Kidney (tissue), 14 donors: Measurements from ENCODE around the gene KCNQ1. TPM values are rescaled to one million over a fixed set of nuclear protein-coding genes. Genes with fewer than 3 reads are reported as not detected.

Source experiments
- DNase-seq, 5 donors: peaks; one replicate each; pipeline ENCODE4 v3.0.0-alpha.2; 2013 to 2020
- FAIRE-seq: peaks from 2 replicates; lab custom pipeline; 2012; peaks lifted over from hg19 to GRCh38; lab: Jason Lieb, UNC
- H3K27ac ChIP-seq, 2 donors: one replicate each; pipeline ENCODE4 v1.7.0; 2013; ENCODE audit warnings: low read depth in 2 of 2, low read length in 2 of 2, inconsistent platforms in 1 of 2
- H3K27me3 ChIP-seq: one replicate; pipeline ENCODE4 v1.7.1; 2013; ENCODE audit warnings: low read length, inconsistent platforms; ENCODE audit not compliant: control insufficient read depth, insufficient read depth
- H3K36me3 ChIP-seq, 3 donors: one replicate each; pipeline versions ENCODE4 v1.7.0 to v1.7.1; 2013; ENCODE audit warnings: low read length in 3 of 3, control low read depth in 1 of 3, inconsistent platforms in 1 of 3; ENCODE audit not compliant: insufficient read depth in 3 of 3, control insufficient read depth in 2 of 3
- H3K4me1 ChIP-seq, 3 donors: one replicate each; pipeline versions ENCODE4 v1.7.0 to v1.7.1; 2013; ENCODE audit warnings: low read length in 3 of 3, inconsistent platforms in 1 of 3, low read depth in 1 of 3; ENCODE audit not compliant: control insufficient read depth in 2 of 3, insufficient read depth in 2 of 3
- H3K4me3 ChIP-seq, 3 donors: one replicate each; pipeline versions ENCODE4 v1.7.0 to v1.8.1; 2013; ENCODE audit warnings: low read length in 3 of 3, control low read depth in 1 of 3, inconsistent platforms in 1 of 3
- H3K9ac ChIP-seq, 3 donors: one replicate each; pipeline versions ENCODE4 v1.7.0 to v1.7.1; 2013; ENCODE audit warnings: low read length in 3 of 3, control low read depth in 1 of 3, inconsistent platforms in 1 of 3
- H3K9me3 ChIP-seq, 3 donors: one replicate each; pipeline versions ENCODE4 v1.7.0 to v1.7.1; 2013; ENCODE audit warnings: low read length in 3 of 3, control low read depth in 1 of 3, inconsistent platforms in 1 of 3; ENCODE audit not compliant: control insufficient read depth in 2 of 3, insufficient read depth in 1 of 3
- intact Hi-C: fragments of 100-400 bp; cut with DNase I; formaldehyde crosslinking; loops from one replicate; pipeline ENCODE4 v1.11.1; 2022
- polyA plus RNA-seq: library from polyadenylated mRNA; stranded (reverse); fragments of 350-450 nt; fragmentation: Illumina TruSeq; extraction: RNeasy Lipid Tissue Mini Kit (QIAGEN cat#74804); gene quantifications from one replicate; pipeline ENCODE4 v1.2.3, GENCODE V29; 2014; ENCODE audit warnings: low read depth, low replicate concordance; ENCODE audit not compliant: insufficient read depth
- total RNA-seq: library from RNA; stranded (reverse); fragmentation: NEBNext Ultra II Directional; extraction: Animal tissue kit (Norgen Biotek cat#: 25700); gene quantifications from one replicate; pipeline ENCODE4 v1.2.1, GENCODE V29; 2021
- TF ChIP-seq, protein P1 (sequence below): IDR thresholded peaks from 3 replicates; pipeline ENCODE4 v1.5.1; 2012; ENCODE audit warnings: mild to moderate bottlenecking, moderate library complexity, borderline replicate concordance; ENCODE audit not compliant: insufficient read depth; ENCODE audit errors: extremely low read depth
- donor health status: control.
- donor health status: control.
- donor health status: control.
- donor health status: control.
- donor health status: control.
- donor health status: DM: yes; HTN: yes; CAD: no.
- donor health status: Normal renal cell carcinoma (clear cell type).

Gene KCNQ1
- total and polyA plus RNA-seq, 2 donors from 2014 or later = 45.5 to 49.4 TPM

DNA sequence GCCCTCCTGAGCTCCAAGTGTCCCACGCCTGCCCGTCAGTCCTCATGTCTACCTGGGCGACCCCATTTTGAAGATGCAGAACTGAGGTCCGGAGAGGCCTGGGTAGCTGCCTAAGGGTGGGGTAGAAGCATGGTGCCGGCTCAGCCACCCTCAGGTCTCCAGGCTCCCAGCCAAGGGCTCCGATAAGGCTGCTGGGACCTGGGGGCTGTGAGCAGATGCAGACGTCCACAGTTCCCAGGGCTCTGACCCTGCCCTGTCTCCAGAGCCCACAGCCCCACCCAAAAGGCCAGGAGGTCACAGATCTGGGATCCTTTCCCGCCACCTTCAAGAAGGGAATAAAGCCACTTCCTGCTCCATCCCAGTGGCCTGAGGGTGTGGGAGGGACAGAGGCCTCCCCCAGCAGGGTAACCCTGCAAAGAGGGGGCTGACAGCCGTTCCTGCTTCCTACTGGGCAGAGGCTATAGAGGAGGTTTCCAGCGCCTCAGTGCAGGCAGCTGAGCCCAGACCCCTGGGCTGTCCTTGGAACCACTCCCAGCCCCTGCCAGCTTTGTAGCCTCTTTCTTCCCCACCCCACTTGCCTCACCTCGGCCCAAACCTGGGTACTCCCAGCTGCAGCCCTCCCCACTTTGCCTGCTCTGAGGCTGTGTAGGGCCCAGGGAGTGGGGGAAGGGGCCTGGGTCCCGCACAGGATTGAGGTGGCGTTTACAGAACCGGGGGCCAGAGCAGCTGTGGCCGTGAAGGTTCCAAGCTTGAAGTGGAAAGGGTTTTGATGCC is 355.3 kb downstream of the KCNQ1 start:
- H3K36me3 ChIP-seq = peaks cover 0 to 2% (median 0%) of the 10 kb centered on the region in 3 donors
- TF ChIP-seq, protein P1, sequence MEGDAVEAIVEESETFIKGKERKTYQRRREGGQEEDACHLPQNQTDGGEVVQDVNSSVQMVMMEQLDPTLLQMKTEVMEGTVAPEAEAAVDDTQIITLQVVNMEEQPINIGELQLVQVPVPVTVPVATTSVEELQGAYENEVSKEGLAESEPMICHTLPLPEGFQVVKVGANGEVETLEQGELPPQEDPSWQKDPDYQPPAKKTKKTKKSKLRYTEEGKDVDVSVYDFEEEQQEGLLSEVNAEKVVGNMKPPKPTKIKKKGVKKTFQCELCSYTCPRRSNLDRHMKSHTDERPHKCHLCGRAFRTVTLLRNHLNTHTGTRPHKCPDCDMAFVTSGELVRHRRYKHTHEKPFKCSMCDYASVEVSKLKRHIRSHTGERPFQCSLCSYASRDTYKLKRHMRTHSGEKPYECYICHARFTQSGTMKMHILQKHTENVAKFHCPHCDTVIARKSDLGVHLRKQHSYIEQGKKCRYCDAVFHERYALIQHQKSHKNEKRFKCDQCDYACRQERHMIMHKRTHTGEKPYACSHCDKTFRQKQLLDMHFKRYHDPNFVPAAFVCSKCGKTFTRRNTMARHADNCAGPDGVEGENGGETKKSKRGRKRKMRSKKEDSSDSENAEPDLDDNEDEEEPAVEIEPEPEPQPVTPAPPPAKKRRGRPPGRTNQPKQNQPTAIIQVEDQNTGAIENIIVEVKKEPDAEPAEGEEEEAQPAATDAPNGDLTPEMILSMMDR = no peak
- H3K27me3 ChIP-seq = no peaks in the 10 kb centered on the region
- no peak overlapping the region for H3K27ac ChIP-seq
- no peak overlapping the region for H3K9ac ChIP-seq
- intact Hi-C loops = no loop called here
- no peak for FAIRE-seq
- H3K4me1 ChIP-seq = peaks cover 0 to 3% (median 0%) of the 10 kb centered on the region in 3 donors
- H3K9me3 ChIP-seq = peaks cover 0 to 3% (median 0%) of the 10 kb centered on the region in 3 donors
- DNase-seq = peak in 3 of 5 donors; percentile 7 to 54 (median 54)
- no peak overlapping the region for H3K4me3 ChIP-seq

DNA sequence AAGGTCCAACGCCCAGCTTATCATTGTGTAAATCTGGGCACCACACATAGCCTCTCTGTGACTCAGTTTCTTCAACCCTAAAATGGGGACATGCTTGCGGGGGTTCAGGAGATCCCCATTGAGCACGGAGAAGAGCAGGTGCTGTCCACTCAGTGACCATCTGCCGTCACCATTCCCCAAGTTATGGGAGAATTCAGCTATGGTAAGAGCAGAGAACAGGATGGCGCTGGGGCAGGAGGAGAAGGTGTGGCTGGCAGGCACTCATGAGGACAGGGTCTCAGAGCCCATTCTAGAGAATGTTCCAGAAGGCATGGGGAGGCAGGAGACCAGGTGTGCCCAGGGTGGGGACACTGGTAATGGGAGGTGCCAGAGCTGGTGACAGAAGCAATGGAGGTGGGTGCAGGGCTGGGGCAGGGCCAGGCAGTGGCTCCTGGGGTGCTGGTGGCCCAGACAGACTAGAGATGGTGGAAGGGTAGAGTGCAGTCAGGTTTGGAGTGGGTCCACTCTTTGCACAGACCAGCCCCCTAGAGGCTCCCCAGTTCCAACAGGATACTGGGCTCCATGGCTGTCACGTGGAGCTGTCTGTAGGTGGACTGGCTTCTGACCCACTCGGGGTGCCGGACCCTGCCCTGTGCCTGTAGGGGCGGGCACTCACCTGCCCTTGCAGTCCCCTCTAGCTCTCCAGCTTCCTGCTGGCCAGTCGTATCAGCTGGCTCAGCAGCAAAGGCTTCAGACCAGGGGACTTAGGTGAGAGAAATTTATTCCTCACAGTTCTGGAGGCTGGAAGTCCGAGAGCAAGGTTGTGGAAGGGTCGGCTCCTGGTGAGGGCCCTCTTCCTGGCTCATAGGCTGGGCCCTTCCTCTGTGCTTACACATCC is 356.1 kb downstream of the KCNQ1 start:
- no peaks in the 10 kb centered on the region for H3K27me3 ChIP-seq
- TF ChIP-seq, protein P1 = no peak
- intact Hi-C loops = no loop called here
- peaks cover 0 to 2% (median 0%) of the 10 kb centered on the region in 3 donors for H3K36me3 ChIP-seq
- no peak overlapping the region for H3K4me3 ChIP-seq
- FAIRE-seq = no peak
- H3K4me1 ChIP-seq = peaks cover 0 to 3% (median 0%) of the 10 kb centered on the region in 3 donors
- DNase-seq = peak in 3 of 5 donors; percentile 9 to 52 (median 41)
- no peak overlapping the region for H3K9ac ChIP-seq
- peaks cover 0 to 3% (median 0%) of the 10 kb centered on the region in 3 donors for H3K9me3 ChIP-seq
- no peak overlapping the region for H3K27ac ChIP-seq

DNA sequence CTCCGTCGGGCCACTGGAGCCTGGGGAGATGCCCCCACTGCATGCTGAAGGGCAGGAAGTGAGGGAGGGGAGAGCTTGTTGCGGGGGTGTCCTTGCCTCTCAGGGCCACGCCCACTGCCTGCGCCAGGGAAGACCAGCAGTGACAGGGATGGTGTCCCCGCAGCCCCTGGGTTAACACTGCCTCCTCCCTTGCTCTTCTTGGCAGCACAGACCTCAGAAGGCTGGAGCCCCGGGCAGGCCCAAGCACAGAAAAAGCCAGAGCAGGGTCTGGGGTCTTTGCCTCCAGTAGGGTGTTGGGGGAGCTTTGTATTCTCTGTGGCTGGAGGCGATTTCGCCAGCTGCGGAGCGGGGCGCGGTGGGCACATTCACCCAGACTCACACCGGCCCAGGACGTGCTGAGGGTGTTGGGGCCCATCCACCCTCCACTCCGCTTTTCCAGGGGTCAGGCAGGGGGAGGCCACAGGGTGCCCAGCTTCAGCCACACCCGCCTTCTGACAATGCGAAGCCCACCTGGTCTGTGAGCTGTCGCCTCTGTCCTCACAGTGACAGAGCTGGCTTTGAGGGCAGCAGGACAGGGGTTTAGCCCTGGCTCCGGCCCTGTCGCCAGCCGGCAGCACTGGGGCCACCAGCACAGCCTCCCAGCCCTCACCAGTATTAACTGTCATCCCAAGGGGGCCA is 357.0 kb downstream of the KCNQ1 start:
- Histone ChIP-seq H3K9ac (no peak overlapping the region), H3K36me3 (peaks cover 0 to 2% (median 0%) of the 10 kb centered on the region in 3 donors), H3K4me1 (peaks cover 0 to 4% (median 3%) of the 10 kb centered on the region in 3 donors), H3K27me3 (no peaks in the 10 kb centered on the region), H3K4me3 (no peak overlapping the region), H3K9me3 (peaks cover 0 to 3% (median 0%) of the 10 kb centered on the region in 3 donors), H3K27ac (no peak overlapping the region)
- DNase-seq (peak in 3 of 5 donors; percentile 8 to 53 (median 50)), FAIRE-seq (no peak)
- TF ChIP-seq, protein P1 = no peak
- intact Hi-C loops = no loop called here
